ENCODE data around the gene PARD6G.
A peak's percentile ranks its signal among the peaks of the same experiment; 100 is the strongest.

The PARD6G gene

DNA sequence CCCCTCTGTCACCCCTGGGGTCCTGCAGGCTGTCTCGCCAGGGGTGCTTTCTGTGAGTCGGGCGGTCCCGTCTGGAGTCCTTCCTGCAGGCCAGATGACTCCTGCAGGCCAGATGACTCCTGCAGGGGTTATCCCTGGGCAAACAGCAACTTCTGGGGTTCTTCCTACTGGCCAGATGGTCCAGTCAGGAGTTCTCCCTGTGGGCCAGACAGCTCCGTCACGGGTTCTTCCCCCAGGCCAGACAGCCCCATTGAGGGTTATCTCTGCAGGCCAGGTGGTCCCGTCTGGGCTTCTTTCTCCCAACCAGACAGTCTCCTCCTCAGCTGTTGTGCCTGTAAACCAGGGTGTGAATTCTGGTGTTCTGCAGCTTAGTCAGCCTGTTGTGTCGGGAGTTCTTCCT is 110.6 kb downstream of the PARD6G start:
- peak; percentile 61 for DNase-seq

DNA sequence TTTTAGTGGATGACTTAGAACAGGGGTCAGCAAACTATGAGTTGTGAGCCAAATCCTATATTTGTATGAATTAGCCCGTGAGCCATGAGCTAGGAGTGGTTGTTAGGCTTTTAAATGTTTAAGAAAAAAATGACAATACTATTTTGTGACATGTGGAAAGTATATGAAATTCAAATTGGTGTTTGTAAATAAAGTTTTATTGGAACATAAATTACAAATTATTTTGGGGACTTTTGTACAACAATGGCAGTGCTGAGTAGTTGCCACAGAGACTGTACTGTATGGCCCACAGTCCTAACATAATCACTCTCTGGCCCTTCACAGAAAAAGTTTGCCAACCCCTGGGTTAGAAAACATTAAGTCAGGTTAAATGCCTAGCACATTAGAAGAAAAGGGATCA is 112.2 kb downstream of the PARD6G start:
- no peak for DNase-seq

DNA sequence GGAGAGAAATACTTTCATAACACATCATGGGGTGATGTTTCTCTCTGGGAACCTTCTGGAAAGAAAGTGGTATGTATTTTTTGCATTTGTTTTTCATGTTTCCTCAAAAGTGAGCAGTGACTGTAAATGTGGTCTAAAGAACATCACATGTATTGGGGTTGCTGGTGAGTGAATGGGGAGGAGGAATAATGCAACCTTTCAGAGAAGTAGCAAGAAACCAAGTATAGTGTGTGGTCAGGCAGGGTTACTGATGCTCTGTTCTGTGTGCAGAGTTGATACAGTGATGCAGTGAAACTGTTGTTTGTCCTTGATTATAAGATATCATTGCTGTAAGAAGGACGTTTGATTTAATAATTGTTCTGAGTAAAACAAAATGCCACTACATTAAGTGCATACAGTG is 114.2 kb downstream of the PARD6G start:
- no peak for DNase-seq

DNA sequence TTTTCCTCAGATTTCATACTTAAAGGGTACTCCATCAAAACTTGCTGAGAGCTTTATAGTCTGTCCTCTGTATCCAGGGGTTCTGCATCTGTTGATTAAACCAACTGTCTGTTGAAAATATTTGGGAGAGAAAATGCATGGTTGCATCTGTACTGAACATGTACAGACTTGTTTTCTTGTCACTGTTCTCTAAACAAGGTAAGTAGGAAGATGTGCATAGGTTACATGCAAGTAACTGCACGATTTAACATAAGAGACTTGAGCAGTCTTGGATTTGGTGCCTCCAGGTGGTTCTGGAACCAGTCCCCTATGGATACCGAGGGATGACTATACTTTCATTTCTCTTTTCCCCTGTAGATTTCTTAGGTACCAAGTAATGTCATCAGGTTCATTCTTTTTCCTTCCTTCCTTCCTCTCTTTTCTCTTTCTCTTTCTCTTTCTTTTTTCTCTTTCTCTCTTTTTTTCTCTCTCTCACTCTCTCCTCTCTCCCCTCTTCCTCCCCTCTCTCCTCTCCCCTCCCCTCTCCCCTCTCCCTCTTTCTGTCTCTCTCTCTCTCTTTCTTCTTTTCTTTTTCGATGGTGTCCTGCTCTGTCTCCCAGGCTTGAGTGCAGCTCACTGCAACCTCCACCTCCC is 115.0 kb downstream of the PARD6G start:
- DNase-seq: no peak

DNA sequence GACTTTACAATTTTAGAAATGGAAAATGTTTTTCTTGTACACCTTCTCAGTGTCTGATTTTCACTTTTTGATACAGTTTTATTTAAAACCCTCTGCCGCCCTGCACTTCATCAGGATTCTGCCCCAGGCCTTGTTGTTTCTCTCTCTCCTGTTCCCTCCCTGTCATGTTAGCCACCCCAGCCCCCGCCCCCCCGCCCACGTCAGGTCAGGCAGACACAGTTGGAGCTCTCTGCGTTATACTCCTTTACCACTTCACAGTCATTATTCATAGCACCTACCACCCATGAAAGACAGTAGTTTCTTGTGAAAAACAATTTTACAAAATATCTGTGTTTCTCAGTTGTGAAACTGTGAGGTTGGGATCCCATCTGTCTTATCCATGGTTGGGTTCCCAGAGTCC is 116.8 kb downstream of the PARD6G start:
- no peak for DNase-seq

DNA sequence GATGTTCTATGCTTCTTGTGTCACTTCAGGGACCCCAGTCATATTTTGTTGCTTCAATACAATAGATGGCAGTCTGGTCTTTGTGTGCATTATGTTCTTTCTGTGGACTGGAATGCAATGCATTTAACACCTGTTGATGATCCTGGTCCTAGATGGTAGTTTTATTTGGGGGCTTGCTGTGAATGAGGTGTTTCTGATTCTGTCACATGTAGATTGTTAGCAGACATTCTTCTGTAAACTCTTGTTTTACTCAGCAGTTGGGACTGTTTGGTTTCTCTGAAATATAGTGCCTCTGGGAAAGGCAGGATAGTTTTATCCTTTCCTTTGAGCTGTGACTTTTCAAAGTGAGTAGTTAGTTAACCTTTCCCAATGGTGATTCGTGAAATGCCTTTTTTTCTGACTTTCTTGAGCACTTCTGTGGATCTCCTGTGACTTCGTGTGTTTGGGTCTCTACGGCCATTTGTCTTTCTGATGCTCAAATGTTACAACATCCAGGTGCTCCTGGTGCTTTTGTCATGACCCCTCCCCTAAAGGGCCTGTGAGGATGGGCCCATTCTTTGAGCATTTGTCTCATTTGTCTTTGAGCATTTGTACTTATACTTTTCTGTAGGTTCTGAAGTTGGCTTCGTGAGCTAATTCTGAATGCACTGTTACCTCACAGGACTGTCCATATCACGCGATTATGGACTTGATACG is 117.5 kb downstream of the PARD6G start:
- no peak for DNase-seq

DNA sequence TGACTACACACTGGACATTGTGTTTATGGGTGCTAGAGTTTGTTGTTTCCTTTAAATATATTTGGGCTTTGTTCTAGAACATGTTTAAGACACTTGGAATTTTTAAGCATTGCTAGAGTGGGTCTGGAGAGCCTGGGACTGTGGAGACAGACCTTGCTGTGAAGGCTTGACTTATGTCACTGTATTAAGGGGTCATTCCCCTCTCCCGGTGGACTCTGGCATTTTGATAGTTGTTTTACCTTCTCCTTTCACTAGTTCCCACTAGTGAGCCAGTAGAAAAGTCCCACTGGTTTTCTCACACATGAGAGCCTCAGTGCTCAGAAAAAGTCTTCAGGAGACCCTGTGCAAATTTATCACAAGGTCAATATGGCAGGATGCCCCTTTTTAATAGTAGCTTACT is 119.7 kb downstream of the PARD6G start:
- no peak for DNase-seq

DNA sequence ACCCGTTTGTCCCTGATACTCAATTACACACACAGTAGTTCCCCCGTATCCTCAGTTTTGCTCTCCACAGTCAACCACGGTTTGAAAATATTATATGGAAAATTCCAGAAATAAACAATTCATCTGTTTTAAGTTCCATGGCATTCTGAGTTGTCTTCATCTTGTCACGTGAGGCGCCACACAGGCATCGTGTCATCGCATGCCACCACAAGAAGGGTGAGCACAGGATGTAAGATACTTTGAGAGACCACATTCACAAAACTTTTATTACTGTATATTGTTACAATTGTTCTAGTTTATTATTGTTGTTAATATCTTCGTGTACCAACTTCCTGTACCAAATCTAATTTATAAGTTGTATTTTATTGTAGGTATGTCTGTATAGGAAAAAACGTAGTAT is 120.5 kb downstream of the PARD6G start:
- DNase-seq: no peak

DNA sequence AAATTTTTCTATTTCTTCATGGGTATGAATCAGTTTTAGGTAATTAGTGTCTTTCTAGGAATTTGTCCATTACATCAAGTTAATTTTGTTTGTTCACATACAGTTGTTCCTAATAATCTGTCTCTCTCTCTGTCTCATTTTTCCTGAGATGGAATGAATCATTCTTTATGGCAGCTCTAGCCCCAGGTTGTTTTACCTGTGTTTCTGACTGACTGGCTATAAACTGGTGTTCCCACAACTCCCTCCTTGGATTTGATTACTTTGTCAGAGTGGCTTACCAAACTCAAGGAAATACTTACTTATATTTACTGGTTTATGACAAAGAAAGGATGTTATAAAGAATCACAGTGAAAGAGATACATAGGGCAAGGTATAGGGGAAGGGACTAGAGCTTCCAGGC is 123.2 kb downstream of the PARD6G start:
- no peak for DNase-seq

DNA sequence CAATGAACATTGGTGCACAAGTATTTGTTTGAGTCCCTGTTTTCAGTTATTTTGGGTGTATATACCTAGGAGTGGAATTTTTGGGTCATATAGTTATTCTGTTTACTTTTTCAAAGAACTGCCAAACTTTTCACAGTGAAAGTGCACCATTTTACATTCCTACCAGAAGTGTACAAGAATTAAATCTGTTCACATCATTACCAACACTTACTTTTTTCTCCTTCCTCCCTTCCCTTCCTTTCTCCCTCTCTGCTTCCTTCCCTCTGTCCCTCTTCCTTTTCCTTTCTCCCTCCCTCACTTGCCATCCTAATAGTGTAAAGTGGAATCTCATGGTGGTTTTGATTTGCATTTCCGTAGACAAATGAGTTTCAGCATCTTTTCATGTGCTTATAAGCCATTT is 126.4 kb downstream of the PARD6G start:
- no peak for DNase-seq

DNA sequence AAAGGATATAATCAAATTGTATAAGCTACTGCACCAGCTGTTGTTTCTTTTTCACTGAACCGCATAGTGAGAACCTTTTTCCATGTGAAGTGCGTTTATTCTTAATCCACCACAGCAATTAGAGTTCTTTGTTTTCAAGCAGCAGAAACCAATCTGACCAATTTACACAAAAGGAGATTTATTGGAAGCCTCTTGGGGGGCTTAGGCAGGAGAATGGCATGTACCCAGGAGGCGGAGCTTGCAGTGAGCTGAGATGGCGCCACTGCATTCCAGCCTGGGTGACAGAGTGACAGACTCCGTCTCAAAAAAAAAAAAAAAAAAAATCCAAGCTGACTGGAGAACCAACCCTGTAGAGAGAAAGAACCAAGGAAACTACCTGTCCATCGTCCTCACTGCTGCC is 128.2 kb downstream of the PARD6G start:
- peak; percentile 95 for DNase-seq

DNA sequence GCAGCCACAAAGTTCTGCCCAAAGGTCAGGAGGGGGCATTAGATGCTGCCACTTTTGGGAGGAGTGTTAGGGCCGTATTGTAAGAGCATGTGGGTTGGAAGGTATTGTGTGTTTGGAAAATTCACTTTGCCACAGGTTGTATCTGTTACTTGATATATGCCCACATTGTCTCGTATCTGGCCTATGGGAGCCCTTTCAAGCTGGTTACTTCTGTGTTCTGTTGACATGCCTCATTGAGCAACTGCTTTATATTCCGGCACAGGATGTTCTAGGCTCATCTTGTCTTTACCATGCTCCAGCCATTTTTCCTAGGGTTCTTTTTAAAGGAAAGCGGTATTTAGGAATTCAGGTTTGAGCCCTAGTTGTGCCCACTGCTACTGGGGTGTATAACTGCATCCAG is 132.3 kb downstream of the PARD6G start:
- DNase-seq: peak; percentile 27

DNA sequence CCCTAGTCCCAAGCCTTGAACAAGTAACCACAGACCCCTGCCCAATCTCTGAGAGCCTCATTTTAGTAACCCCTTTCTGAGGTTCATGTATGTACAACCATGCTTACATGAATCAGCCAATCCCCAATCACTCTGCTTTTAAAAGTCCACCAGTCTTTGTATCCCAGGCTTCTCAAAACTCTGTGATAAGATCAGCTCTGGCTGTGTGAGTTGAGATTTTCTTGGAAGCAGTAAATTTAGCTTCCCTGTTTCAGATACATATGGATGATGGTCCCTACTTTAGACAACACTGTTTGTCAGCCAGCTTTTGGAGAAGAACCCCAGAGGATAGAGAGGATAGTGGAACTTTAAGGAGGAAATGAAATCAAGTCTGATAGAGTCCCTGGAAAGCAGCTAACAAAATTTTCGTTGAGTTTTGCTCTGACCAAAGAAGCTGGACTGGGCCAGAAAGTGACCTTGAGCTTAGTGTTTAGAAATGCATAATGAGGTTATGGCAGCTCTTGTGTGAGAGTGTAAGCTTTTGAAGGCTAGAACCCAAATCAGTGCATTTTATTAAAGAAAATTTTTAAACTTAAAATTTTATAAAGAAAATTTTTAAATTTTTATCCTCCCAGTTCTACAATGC is 134.6 kb downstream of the PARD6G start:
- DNase-seq: no peak

DNA sequence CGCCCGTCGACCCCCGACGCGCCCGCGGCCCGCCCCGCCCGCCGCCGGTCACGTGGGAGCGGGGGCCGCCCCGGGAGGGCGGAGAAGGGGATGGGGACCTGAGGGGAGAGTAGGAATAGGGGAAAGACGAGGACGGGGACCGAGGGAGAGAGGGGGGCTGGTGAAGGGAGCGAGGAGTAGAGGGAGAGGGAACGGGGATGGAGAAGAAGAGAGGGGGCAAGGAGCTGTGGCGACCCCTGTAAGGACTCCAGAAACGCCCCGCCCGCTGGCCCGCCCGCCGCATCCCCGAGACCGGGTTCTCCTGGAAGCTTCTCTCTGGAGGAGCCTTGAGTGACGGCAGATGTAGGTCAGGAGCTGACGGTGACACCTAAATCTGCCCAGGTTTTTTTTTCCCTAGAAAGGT is 137.6 kb downstream of the PARD6G start:
- peak; percentile 87 for DNase-seq

DNA sequence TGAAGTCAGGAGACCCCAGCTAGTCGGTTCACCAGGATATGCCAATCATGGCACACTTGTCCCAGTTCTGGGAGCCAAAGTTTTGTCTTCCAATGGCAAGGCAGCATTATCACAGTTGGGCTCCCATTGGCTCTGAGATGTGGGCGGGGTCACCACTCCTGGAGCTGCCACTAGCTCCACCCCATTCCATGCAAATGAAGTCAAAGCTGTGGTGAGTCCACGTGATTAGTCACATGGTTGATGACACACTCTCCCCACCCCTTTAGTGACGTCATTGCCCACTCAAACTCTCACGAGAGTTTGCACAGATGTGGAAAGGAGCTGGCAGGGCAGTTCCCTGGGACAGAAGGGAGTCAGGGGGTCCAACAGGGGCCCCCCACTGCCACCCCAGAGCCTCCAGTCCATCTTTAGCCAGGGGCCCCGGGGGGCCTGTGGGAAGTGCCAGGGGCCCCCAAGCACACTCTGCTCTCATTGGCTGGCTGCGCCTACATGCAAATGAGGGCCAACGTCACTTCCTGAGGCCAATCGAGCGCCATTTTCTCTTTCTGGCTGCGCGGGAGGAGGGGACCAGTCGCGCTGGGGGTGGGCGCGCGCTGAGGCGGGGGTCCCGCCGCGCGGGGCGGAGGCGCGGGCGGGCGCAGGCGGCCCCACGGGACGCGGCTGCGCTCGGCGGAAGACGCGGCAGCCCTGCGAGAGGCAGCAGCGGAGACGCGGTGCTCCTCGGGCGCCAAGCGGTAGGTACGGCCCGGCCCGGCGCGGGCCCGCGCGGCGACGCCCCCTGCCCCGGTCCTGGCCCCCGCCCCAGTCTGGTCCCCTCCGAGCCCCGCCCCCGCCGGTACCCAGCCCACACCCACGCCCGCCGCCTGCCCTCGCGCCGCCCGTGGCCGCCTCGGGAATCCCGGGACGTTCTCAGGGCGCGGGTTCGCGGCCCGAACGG is 138.3 kb downstream of the PARD6G start, which contains the start of gene ADNP2:
TSS of gene ADNP2 (plus strand) at position 524 of the 937 bp plus-strand sequence. CDS start 8,281 bp downstream, outside the sequence.
- DNase-seq: peak; percentile 99

DNA sequence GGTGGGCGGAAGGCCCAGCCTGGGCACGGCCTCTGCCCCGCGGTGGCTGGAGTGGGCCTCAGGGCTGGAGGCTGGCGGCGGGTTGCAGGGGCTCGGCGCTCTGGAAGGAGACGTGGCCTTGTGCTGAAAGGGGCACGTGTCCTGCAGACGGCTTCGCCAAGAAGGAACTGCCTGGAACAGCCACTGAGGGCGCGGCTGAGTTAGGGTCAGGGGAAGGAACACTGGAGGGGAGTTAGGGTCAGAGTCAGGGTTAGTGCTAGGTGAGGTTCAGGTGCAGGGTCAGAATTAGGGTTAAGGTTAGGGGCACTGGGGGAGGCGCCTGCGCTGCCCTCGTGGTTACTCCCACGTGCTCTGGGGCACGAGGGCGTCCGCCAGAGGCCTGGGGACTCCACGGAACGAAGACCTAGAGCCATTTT is 139.2 kb downstream of the PARD6G start:
- no peak for DNase-seq

DNA sequence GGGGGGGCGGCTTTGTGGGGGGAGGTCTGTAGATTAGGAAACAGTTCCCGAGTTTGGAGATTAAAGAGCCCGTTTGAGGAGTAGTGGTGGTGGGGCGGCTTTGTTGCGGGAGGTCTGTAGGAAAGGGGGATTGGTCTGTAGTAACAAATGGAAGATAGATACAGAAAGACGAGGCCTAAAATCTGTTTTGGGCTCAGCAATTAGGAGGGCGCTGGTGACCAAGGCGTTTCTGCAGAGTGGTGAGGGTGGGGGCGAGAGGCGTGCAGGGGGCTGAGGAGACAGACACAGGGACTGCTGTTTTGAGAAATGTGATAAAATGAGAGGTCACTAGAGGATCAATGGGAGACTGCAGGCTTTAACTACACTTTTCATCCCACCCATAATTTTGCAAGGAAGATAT is 139.9 kb downstream of the PARD6G start:
- DNase-seq: no peak
